CD1c-positive myeloid dendritic cell (primary cell): ENCODE data around the gene CRYGS.
A peak's percentile ranks its signal among the peaks of the same experiment; 100 is the strongest.
"Not testable (repeated sequence)": the region's sequence is repeated elsewhere in the genome, so short reads cannot be mapped to it uniquely, and the experiment has no call there.

Experiments
- DNase-seq: peaks from one replicate; pipeline ENCODE4 v3.0.0-alpha.2; 2016; ENCODE audit errors: extremely low spot score

CRYGS gene

DNA sequence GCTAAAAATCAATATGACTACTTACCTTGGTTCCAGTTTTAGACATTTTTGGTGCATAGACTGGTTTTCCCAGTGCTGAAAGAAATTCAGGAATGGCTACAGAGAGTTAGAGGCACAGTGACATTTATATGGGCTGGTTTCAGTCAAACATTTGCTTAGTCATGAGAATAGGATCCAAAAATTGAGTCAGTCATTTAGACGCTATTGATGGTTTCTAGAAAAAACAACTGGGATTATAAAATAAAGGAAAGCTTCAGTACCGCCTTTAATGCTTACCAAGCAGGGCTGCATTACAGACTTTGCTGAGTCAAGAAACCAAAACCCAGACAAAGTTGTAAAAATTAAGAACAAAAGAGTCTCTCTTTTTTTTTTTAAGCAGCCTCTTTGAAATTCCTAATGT, at the start of gene CRYGS:
TSS of gene CRYGS (minus strand) at position 100 of the 400 bp plus-strand sequence. CDS start at position 46, 54 bp downstream.
- DNase-seq = no peak

DNA sequence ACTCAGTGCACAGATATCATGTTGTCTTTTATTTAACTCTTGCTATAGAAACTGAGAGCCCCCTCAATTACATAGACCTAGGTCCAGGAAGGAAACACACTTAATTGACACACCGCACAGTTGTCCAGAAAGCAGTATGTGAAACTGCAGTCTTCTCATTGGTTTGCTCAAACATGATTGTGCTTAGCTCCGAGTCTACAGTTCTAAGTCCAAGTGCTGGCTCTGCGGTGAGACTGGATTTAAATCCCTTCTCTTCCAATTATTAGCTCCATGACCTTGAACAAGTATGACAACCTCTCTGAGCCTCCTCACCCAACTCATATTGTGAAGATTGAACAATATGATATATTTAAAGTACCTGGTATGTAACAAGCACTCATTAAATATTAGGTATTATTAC, 49.7 kb upstream of the CRYGS start:
- DNase-seq = no peak

DNA sequence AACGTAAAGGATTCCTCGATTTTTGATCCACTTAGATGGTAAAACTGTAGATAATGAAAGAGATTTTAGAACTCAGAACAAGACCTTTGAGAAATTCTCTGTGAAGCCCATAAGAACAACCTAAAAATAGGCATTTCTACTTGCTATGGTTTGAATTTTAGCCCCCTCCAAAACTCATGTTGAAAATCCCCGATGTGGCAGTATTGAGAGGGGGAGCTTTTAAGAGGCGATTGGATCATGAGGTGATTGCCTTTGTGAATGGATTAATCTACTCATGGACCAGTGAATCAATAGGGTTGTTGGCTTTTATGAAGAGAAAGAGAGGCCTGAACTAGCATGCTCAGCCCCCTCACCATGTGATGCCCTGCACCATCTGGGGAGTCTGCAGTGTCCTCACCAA, 48.5 kb upstream of the CRYGS start:
- DNase-seq = no peak

DNA sequence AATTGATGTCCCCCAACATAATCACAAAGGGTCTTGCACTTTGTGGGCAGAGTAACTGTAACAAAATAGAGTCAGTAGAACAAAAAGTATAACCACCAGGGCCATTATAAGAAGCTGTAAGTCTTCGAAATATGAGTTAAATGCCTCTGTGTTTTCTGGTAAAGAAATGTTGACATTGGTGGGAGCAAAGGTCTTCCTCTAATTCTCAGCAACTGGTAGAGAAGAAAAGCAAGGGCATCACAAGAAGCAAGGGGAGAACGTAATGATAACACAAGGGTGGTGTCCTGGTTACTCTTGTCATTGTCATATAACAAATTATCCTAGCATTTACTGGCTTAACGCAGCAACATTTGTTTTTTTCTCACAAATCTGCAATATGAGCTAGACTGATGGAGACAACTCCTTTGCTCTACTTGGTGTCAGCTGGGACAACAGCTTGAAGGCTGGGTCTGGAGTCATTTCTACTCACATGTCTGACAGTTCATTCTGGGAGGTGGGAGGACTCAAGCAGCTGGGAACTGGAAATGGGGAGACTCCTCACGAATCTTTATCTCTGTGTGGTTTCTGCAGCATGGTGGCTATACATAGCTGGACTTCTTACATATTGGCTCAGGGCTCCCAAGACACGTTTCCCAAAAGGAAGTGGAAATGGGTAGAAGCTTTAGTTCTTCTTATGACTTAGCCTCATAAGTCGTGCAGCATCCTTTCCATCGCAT, 46.6 kb upstream of the CRYGS start:
- DNase-seq = no peak

DNA sequence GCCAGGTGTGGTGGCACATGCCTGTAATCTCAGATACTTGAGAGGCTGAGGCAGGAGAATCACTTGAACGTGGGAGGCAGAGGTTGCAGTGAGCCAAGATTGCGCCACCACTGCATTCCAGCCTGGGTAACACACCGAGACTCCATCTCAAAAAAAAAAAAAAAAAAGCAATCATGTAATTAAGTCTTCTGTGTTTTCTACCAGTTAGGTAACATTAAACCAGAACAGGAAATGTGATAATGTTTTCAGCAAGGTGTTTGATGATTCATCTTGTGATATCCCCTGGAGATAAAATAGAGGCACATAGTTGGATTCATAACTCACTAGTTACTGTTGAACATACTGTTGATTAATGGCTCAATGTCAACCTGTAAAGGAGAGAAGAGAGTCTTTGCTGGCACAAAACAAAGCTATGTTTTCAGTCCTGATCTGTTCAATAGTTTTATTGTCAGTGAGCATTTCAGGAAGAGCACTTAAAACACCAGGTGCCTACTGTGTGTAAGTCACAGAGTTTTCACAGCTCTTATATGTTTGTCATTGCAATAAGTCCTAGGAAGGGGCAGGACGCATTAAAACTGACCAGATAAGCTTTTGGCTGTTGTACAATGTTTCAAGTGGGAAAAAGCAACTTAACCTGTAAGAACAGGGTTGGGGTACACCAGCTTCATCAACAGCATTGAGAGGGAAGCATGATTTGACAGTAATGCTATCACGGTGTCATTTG, 45.8 kb upstream of the CRYGS start:
- DNase-seq = no peak

DNA sequence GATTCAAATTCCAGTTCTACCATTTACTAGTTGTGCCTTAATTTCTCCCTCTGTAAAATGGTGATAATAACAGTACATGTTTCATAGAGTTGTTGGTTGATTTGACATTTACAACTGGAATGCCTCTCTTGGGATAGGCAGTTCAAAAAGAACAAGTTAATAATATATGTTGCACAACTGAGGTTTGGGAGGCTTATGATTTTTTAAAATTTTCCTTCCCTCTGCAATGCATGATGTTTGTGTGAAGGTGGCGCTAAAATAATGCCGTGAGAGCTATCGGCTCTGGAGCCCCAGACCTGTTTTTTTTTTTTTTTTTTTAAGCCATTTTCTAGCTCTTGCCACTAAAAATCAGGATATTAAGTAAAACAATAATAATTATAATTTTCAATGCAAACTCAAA, 44.9 kb upstream of the CRYGS start:
- DNase-seq = no peak

DNA sequence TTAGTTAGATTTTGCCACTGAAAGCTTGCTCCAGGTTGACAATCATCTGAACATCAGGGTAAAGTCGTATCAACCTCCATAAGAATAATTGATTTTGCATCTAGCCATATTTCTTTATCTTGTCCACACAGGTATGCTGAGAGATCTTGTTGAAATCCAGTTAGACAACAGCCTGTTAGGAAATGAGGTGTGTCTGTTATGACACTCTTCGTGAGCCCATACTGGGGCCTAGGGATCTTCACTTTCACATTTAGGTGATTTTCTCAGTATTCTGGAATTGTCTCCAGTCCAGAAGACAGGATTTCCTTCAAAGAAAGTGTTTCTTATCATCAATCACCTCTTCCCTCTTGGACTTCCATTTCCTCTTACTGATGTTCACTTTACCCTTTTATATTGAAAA, 44.5 kb upstream of the CRYGS start:
- no peak for DNase-seq

DNA sequence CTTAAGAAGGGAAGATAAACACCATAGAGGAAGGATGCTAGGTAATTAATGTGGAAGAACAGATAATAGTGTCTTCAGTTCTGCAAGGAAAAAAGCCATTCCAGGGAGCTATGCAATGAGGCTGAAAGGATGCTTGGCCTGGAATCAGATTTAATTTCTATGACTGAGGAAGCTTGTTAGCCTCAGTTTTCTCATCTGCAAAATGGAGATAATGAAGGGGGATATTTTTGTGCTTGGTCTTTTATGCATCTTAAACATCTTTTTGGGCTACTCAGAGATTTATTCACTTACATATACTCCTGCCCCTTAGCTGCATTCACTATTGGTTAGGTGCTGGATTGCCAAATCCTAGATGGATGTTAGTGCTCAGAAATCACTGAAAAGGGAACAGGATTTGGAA, 43.0 kb upstream of the CRYGS start:
- no peak for DNase-seq

DNA sequence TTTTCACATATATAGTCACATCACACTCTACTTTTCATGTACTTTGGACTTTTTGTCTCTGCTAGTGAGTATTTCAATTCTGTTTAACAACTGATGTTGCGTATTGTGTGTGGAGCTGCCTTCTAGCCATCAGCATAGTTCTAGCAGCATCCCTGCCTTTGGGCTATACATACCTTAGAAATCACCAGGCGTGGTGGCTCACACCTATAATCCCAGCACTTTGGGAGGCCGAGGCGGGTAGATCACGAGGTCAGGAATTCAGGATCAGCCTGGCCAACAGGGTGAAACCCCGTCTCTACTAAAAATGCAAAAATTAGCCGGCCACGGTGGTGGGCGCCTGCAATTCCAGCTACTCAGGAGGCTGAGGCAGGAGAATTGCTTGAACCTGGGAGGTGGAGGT, 42.1 kb upstream of the CRYGS start:
- DNase-seq = not testable (repeated sequence)

DNA sequence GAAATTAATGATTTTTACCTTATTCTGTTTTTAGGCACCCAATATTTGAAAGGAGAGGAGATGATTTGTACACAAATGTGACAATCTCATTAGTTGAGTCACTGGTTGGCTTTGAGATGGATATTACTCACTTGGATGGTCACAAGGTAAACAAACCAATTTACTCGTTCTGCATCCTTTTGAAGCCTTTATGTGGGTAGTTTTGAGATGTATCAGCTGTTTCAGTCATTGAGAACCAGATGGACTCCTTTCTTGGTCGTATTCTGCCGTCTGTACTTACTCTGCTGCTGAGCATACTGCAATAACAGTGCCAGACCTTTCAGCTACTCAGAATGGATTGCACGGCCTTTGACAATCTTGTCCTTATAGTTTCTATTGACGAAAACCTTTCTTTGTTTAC, 39.7 kb upstream of the CRYGS start:
- no peak for DNase-seq

DNA sequence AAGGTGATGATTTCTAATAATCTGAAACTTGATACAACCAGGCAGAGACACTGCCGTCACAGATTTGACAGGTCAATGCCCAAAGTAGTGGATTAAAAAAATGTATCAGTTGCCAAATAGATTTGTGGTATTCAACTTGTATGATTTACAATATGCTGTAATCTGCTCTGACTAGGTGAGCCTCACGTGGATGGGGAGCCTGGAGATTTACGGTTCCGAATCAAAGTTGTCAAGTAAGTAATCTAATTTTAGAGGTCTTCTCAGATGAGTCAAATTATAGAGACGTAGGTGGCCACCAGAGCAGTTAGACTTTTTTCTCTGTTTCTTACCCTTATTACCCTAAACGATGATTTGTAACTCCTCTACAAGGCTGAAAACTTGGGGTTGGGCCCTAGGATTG, 38.4 kb upstream of the CRYGS start:
- no peak for DNase-seq

DNA sequence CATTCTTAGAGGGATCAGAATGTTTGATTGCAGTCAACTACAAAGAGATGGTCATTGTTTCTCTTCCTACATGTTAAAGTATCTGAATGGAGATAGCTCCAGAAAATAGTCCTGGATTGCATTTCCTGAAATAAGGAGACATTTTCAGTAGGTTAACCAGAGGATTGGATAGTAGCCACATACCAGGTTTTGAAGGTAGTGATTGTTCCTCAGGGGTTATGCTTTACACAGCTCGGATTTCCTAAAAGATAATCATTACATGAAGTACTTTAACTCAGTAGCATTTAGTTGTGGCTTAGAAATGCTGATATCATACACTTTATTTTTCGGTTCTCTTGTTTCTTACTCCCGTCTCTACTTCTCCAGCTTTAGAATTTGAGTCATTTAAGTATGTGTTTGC, 36.6 kb upstream of the CRYGS start:
- DNase-seq = no peak

DNA sequence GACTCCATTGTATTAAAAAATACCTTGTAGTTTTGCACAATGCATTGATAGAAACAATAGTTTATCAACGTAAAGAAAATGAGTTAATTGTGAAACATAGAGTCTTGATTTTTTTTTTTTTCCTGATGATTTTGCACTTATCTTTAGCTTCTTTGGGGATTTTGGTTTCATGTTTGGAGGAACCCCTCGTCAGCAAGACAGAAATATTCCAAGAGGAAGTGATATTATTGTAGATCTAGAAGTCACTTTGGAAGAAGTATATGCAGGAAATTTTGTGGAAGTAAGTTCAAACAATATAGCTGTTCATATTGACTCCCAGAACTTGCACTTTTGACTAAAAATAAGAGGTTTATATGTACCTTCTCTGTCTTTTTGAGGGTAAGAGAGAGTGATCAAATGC, 33.3 kb upstream of the CRYGS start:
- DNase-seq = peak; percentile 9

DNA sequence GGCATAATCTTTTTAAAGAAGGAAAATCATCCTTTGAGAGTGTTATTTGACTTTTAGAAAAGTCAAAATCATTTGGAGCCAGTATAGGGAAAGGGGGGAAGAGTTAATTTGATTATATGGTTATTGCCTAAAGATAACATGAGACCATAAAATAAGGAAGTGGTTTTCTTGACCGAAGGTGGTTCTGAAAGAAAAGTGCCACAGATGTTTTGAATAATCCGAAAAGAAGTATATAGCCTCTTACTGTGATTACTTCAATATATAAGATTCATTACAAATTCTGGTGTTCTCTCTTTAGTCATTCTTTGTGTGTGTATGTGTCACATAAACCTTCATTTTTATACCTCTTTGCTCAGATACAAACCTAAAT, 27.4 kb upstream of the CRYGS start:
- DNase-seq = peak; percentile 19

DNA sequence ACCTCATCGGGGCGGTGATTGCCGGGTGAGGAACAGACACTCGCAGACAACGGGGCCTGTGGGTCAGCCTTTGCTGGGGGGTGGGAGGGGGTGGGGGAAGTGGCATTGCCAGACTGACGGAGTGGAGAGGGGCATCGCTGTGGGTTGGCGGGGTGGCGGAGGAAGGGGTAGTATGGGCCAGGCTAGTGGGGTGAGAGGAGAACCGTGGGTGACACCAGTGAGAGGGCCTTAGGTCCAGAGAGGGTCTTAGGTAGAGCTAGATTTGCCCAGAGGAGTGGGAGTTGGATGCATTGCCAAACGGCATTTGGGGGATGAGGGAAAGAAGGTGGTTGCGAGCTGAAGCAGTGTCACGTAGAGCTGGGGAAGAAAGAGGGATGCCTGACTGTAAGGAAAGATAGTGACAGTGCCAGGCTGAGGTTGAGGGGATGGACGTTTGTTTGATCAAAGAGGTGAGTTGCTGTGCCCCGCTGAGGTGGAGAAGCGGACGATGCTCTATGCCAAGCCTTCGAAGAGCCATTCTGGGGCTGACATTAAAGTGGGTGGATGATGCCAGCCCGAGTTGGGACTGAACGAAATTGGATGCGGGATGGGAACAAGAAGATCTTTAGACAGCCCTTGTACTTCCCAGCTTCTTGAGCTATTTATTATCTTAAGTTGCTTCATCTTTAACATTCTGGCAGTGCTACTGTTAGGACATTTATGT, 26.9 kb upstream of the CRYGS start:
- no peak for DNase-seq

DNA sequence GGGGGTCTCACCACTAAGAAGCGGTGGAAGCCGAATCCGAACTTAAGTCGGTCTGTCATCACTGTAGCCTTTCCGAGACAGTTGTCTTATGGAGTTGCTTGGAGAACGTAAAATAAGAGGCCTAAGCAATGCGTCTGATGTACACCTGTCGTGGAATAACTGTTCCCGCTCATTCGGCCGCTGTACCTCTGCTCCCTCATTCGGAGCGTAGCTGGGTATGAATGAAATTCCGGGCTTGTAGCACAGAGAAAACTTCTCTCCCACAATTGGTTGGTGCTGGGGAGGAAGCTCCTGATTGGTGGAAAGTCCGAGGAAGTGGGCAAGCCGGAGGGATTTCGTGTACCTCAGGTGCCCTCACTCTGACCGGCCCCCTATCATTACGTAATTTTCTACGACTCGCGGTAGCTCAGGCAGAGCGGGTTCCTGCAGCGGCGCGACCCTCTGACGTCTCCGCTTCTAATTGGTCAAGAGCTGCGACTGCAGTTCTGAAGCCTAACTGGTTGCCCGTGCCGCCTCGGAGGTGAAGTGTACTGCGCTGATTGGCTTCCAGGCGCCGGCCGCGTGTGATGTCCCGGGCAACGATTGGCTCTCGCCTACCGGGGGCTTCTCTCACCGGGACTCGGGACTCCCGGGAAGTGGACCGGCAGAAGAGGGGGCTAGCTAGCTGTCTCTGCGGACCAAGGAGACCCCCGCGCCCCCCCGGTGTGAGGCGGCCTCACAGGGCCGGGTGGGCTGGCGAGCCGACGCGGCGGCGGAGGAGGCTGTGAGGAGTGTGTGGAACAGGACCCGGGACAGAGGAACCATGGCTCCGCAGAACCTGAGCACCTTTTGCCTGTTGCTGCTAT, 26.1 kb upstream of the CRYGS start, which contains the start of gene DNAJB11:
TSS of gene DNAJB11 (plus strand) at position 625 of the 845 bp plus-strand sequence. CDS start at position 803, 178 bp downstream.
- DNase-seq = peak; percentile 99

DNA sequence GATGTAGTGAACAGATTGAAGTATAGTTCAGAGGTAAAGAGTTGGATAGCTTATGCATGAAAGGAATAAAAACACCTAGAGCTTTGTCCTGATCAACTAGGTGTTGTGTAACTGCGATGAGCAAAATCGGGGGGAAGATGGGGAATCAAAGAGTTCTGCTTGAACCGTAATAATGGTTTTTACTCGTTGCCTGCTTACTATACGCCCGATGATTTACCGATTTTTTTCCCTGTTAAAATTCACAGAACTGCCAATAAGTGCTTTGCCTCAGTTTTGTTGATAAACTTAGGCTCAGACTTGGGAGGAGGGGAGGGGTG, 25.6 kb upstream of the CRYGS start:
- DNase-seq = no peak

DNA sequence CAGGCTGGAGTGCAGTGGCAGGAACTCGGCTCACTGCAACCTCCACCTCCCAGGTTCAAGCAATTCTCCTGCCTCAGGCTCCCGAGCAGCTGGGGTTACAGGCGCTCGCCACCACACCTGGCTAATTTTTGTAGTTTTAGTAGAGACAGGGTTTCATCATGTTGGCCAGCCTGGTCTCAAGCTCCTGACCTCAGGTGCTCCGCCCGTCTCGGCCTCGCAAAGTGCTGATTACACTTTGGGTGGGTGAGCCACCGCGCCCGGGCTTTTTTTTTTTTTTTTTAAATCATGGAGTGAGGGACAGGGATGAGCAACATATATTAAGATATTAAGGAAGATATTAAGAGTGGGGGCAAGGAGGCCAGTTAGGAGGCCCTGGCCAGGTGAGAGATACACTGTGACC, 25.2 kb upstream of the CRYGS start:
- not testable (repeated sequence) for DNase-seq

DNA sequence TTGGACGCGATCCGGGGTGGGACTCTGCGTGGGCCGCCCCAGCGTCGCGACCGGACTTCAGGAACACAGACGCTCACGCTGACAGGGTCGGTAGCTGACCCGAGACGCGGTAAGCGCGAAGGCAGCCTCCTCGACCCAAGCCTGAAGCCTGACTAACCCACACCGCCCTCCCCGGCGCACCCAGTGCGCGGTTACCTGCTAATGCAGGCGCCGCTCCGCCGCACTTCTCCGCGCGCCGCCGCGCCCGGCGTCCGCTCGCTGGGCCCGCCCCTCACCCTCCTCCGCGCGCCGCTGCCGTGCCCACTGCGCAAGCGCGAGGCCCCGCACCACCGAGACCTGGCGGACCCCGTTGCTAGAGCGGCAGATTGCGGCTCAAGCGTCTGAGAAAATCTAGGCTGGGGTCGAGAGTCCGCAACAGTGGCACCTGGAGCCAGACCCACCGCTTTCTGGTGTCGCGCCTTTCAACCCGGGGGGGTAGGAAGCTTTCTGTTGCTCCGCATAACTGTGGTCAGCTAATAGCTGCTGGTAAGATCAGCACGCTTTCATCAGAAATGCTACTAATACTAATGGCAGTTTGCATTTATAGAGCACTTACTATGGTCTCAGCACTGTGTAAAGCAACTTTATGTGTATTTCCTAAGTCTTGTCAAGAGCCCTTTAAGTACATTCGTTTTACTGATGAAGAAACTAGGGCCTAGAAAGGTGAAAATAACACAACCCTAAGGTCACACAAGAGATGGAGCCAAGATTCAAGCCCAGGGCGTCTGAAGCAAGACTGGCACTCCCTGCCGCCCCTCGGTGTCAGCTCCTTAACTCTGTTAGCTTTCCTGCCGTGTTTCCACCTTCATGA, 23.1 kb upstream of the CRYGS start, which contains the start of gene TBCCD1:
TSS of gene TBCCD1 (minus strand) at position 268 of the 850 bp plus-strand sequence. CDS start 3,010 bp downstream, outside the sequence.
- DNase-seq = peak; percentile 95

DNA sequence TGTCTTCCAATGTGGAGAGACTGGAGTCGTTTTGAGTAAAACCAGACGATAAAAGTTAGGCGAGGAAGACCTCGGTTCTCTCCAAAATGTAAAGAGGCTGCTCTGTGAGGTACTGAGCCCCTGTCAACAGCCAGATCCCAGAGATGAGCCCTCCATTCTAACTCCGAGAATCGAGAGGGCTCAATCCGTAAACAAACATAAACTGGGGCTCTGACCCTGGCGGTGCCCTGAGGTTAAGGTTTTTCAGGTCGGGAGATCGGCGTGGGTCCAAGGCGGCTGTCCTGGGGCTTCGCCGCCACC, 22.5 kb upstream of the CRYGS start:
- DNase-seq = no peak

DNA sequence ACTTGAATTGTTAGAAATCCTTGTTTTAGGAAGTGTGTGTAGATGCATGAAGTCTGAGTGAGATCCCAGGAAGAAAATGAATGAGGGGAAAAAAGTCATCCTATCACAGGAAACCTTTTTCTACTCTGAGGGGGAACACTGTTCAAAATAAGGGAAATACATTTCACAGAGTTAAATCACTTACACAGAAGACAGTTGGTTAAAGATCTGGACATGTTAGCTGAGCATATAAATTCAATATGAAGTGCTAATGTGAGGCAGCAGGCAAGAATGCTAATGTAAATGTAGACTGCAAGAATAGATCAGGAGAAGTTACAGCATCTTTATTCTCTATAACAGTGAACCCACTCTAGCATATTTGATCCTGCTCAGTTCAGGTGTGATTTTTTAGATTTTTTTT, 20.4 kb upstream of the CRYGS start:
- no peak for DNase-seq
